Stimulated activated CD8-positive, alpha-beta memory T cell treated with anti-CD3 and anti-CD28 coated beads, Interleukin-7, amount 100 ng/mL, for 4 hours (primary cell): ENCODE results near the gene ZBTB32.
"Not testable (repeated sequence)": the region's sequence is repeated elsewhere in the genome, so short reads cannot be mapped to it uniquely, and the experiment has no call there.

Experiments
- DNase-seq, 2 donors: peaks; one replicate each; pipeline ENCODE4 v3.0.0-alpha.2; 2020; ENCODE audit warnings: low read depth in 2 of 2

ZBTB32 gene, protein sequence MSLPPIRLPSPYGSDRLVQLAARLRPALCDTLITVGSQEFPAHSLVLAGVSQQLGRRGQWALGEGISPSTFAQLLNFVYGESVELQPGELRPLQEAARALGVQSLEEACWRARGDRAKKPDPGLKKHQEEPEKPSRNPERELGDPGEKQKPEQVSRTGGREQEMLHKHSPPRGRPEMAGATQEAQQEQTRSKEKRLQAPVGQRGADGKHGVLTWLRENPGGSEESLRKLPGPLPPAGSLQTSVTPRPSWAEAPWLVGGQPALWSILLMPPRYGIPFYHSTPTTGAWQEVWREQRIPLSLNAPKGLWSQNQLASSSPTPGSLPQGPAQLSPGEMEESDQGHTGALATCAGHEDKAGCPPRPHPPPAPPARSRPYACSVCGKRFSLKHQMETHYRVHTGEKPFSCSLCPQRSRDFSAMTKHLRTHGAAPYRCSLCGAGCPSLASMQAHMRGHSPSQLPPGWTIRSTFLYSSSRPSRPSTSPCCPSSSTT

DNA sequence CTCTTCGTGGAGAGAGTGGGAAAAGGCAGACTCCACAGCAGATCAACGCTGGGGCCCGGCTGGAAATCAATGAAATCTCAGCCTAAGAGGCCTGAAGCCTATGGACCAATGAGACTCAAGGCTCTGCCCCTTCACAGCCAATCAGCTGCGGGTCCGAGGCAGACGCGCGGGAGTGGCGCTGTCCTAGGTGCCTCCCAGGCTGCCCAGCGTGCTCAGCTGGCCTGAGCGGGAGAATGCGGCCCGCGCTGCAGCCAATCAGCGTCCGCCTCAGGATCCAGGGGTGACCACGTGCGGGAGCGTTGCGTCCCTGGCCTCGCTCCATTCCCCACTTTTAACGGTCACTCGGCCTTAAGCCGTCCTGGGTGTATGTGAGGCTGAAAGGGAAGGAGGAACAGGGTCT is at the start of gene ZBTB32:
TSS of gene ZBTB32 (plus strand) at position 341 of the 400 bp plus-strand sequence. CDS start 10,069 bp downstream, outside the sequence.
- DNase-seq: no peak

DNA sequence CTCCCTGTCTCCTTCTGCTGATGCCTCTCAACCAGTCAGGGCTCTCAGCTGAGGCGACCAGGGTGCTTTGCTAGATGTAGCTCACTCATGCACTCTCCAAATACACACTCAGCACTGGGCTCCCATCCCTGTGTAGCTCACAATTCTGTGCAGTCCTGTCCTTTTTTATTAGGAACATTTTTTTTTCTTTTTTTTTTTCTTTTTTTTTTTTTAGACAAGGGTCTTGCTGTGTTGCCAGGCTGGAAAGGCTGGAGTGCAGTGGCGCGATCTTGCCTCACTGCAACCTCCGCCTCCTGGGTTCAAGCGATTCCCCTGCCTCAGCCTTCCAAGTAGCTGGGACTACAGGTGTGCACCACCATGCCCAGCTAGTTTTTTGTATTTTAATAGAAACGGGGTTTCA is 49.5 kb upstream of the ZBTB32 start:
- not testable (repeated sequence) for DNase-seq

DNA sequence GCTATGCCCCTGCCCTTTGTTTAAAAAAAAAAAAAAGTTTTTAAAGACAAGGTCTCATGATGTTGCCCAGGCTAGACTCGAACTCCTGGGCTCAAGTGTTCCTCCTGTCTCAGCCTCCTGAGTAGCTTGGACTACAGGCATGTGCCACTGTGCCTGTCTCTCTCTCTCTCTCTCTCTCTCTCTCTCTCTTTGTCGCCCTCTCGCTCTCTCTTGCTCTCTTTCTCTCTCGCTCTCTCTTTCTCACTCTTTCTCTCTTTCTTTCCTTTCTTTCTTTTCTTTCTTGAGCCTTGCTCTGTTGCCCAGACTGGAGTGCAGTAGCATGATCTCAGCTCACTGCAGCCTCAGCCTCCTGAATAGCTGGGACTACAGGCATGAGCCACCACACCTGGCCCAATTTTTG is 48.8 kb upstream of the ZBTB32 start:
- DNase-seq: no peak

DNA sequence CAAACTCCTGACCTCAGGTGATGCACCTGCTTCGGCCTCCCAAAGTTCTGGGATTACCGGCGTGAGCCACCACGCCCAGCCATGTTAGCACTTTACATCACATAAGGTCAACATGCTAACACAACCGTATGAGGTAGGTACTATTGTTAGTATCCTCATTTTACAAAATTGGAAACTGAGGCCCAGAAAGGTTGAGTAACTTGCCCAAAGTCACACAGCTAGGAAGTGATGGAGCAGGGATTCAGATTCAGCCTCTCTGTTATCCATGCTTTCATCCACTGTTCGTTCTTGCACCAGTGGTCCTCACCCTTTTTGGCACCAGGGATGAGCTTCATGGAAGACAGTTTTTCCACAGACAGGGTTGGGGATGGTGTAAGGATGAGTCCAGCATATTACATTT is 47.7 kb upstream of the ZBTB32 start:
- DNase-seq: no peak

DNA sequence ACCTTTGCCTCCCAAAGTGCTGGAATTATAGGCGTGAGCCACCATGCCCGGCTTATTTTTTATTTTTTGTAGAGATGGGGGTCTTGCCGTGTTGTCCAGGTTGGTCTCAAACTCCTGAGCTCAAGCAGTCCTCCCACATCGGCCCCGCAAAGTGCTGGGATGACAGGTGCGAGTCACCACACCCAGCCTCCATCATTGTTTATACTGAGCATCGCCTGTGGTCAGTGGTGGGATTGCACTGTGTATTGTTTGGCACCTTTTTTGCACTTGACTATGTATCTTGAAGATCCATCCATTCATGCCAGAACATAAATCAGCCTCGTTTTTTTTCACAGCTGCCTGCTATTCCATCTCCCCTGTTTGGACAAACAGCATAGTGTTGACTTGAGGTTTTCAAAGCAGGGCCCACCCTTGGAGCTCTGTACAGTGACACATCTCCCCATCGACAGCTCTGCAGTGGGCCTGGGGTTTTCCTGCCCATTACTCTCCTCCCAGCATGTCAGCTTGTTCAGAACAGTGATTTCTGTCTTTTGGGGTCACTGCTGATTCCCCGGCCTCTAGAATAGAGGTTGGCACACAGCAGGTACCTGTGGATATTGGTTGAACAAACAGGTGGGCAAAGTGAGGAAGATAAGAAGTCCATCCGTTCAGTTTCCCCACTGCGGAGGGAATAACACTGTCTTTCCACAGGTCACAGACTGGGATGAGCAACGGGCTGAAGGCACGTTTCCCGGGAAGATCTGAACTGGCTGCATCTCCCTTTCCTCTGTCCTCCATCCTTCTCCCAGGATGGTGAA is 46.3 kb upstream of the ZBTB32 start:
- no peak for DNase-seq

DNA sequence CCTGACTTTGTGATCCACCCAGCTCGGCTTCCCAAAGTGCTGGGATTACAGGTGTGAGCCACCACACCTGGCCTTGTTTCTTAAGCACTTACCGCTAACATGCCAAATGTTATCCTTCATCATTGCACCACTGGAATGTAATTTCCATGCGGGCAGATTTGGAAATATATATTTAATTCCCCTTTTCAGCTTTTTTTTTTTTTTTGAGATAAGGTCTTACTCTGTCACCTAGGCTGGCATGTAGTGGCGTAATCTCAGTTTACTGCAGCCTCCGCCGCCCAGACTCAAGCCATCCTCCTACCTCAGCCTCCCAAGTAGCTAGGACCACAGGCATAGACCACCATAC is 42.4 kb upstream of the ZBTB32 start:
- no peak for DNase-seq

DNA sequence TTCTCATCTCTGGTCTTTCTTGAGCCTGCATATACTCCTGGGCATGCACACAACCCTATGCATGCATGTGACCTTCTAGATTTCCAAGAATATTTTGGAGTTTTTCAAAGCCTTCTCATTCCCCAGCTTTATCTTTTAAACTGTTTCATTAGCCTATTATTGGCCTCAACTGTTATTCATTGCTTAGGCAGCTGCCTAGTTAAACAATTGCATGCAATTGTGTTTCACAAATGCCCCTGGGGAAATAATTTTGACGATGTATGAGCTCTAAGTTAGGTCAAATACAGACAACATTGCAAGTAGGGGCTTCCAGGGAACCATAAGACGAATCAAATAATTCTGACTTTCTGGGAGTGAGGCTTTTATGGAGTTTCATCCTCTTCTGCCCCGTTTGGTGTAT is 40.4 kb upstream of the ZBTB32 start:
- no peak for DNase-seq

DNA sequence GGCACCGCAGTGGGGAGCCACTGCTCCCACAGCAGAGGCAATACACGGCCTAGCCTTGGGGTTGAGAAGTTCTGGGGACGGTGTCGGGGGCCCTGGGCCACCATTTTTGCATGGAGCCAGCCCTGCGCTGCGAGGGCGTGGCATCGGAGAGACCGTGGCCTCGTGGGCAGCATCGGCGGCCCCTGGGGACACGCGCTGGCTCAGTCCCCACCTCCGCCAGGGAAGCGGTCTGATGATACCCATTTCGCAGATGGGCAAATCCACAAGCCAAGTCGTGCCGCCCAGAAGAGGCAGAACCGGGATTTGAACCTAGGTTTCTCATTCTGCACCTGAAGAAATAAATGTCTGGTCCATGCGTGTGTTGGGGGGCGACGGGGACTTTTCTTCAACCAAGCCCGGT is 39.2 kb upstream of the ZBTB32 start:
- no peak for DNase-seq

DNA sequence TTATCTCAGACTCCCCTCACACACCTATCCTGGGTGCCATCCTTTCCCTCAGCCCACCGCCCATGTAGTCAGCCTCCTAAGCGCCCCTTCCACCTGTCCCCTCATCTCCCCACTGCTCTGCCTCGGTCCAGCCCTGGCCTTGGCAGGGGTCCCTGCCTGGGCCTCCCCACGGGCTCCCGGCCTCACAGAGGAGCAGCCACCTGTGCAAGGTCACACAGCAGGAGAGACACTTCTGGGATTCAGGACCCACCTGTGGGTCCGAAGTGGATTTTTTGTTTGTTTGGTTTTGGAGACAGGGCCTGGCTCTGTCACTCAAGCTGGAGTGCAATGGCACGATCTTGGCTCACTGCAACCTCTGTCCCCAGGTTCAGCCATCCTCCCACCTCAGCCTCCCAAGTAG is 38.8 kb upstream of the ZBTB32 start:
- no peak for DNase-seq

DNA sequence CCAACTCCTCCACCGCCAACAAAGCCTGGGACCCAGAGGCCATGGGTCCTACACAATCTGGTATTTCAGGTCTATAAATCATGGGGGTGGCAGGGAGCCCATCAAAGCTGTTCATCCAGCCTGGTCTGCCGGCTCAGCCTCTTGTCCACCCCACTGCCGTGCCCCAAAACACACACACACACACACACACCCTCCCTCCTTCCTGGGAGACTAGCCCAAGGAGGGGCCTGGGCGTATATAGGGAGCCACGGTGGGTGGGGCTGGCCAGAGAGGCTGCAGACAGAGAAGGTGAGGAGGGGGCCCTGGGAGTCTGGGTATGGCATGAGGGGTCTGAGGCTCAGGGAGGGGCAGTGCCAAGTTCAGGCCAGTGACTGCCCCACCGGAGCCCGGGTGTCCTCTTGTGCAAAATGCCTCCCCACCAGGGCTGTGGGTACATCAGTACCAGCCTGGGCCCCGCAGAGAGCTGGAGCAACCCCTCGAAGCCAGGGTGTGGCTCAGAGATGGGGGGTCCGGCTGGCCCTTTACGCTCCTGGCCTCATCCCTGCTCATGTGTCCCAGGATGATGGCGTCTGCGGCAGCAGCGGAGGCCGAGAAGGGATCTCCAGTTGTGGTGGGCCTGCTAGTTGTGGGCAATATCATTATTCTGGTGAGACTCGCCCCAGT is 38.0 kb upstream of the ZBTB32 start, which contains the start of gene UPK1A:
TSS of gene UPK1A (plus strand) at position 267 of the 663 bp plus-strand sequence. CDS start at position 563, 296 bp downstream.
- DNase-seq: no peak

DNA sequence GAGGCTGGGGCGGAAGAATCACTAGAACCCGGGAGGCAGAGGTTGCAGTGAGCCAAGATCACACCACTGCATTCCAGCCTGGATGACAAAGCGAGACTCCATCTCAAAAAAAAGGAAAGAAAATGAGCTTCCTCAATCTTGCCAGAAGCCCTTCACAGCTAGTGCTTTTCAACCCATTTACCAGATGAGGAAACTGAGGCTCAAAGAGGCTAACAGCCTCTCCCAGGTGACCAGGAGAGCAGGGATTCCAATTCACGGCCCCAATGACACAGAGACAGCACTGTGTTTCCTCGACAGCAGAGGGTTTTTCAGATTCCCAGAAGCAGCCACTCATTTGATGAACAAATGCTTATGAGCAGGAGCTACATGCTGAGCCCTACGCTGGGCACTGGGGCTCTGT is 34.8 kb upstream of the ZBTB32 start:
- DNase-seq: no peak

DNA sequence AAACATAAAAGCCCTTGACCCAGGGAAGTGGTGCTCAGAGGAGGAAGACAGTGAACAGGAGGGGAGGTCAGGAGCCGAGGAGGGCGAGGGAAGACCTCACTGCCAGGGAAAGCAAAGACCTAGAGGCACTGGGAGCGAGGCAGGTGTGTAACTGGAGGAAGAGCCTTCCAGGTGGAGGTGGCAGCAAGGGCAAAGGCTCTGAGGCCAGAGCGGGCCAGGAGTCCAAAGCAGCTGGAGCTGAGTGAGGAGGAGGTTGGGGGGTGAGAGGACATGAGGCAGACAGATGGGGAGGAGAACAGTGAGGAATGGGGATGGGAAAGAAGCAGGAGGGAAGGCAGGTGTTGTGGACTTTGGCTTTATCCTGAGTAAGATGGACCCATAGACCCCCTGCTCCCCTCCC is 34.4 kb upstream of the ZBTB32 start:
- DNase-seq: no peak

DNA sequence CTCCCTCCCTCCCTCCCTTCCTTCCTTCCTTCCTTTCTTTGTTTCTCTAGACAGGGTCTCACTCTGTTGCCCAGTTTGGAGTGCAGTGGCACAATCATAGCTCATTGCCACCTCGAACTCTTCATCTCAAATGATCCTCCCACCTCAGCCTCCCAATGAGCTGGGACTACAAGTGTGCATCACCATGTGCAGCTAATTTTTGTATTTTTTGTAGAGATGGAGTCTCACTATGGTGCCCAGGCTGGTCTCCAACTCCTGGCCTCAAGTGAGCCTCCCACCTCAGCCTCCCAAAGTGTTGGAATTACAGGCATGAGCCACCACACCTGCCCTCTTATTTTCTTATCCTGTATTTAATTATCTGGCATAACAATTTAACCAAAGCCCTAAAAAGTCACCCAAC is 33.7 kb upstream of the ZBTB32 start:
- DNase-seq: no peak

DNA sequence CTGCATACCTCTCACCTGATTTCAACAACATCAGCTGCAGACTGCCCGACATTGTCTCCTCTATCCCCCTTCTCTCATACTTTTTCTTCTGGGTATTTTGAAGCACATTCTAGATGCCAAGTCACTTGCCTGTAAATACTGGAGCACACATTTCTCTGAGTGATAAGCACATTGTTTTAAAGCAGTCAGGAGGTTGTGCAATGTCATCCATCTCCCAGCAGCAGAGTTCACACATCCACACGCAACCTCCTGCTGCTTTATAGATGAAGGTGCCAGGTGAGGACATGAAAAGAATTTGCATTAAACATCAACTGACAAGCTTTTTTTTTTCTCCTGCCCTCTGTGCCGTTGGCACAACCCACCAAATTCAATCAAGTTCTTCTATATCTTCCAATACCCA is 32.5 kb upstream of the ZBTB32 start:
- no peak for DNase-seq

DNA sequence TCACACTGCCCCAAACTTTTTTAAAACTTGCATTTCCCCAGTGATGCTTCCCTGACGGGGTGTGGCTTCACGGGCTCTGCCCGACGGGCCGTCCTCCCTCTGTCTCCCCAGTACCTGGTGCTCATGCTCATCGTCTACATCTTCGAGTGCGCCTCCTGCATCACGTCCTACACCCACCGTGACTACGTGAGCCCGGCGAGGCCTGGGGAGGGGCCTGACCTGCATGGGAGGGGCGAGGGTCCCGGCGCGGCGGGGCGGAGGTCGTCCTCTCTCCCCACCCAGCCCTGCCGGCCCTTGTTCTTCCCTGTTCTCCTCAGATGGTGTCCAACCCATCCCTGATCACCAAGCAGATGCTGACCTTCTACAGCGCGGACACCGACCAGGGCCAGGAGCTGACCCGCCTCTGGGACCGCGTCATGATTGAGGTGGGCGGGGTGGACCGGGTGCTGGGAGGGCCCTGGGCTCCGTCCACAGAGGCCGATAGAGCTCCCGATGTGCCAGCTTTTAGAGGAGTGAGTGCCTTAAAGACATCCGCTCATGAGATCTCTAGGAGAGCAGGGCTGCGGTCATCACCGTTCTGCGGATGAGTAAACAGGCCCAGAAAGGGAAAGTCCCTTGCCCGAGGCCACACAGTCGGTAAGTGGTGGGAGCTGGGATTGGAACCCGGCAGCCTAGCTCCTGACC is 31.1 kb upstream of the ZBTB32 start:
- DNase-seq: peak; percentile 15 to 23

DNA sequence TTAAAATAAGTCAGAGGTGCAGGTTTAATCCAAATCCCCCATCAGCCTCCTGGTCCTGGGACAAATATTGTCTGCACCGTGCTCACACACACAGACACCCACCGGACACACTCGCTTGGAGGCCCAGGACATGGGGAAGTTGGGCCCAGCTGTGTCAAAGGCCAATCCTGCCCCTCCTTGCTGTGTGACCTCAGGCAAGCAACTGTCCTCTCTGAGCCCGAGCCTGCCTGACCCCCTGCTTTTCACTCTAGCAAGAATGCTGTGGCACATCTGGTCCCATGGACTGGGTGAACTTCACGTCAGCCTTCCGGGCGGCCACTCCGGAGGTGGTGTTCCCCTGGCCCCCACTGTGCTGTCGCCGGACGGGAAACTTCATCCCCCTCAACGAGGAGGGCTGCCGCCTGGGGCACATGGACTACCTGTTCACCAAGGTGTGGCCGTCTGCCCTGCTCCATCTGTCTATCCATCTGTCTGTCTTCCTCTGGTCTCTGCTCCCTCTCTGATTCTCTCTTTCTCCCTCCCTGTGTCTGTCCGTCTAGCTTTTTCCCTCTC is 28.7 kb upstream of the ZBTB32 start:
- DNase-seq: no peak

DNA sequence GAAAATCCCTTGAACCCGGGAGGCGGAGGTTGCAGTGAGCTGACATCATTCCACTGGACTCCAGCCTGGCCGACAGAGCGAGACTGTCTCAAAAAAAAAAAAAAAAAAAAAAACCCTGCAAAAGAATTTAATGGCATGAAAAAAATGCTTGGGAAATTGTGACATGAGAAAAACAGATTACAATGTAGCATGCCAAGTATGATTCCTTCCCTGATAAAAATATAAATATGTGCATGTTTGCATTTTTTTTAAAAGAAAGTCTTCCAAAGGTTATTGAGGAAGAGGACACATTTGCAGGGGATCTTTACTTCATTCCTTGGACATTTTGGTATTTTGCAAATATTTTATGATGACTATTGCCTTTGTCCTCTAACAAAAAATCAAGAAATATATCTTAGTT is 14.5 kb upstream of the ZBTB32 start:
- no peak for DNase-seq

DNA sequence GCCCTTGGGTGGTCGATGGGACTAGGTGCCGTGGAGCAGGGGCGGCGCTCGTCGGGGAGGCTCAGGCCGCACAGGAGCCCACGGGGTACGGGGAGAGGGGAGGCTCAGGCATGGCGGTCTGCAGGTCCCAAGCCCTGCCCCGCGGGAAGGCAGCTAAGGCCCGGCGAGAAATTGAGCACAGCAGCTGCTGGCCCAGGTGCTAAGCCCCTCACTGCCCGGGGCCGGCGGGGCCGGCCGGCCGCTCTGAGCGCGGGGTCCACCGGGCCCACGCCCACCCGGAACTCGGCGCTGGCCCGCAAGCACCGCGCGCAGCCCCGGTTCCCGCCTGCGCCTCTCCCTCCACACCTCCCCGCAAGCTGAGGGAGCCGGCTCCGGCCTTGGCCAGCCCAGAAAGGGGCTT is 13.3 kb upstream of the ZBTB32 start:
- not testable (repeated sequence) for DNase-seq

DNA sequence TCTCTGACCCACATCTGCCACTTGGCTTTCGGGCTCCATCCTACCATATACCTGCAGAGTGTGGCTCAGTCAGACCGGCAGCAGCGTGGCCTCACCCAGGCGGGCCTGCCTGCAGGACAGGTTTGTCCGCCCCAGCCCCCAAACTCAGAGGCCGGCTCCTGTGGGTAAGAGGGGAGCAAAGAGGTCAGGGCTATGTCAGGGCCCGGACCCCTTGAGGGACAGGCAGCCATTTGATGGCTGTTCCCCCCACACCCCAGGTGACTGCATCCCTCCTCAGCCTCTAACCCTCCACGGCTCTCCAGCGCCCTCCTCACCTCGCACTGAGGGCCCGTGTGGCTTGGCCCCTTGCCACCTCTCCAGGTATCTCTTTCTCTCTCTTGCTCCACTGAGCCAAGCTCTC is 12.3 kb upstream of the ZBTB32 start:
- no peak for DNase-seq

DNA sequence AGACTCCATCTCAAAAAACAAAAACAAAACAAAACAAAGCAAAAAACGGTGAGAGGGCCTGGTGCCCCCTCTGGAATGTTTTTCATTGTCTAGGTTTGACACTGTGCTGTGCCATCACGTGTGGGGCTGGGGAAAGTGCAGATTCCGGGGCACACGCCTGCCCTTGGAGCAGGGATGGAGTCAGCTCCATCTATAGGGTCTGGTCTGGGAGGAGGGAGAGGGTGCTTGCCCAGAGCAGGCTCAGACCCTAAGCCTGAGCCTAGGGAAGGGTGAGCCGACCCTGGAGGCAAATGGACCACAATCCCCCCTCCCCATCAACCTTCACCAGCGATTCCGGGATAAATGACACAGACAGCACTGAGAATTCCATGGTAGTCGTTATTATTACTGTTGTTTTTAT is 10.9 kb upstream of the ZBTB32 start:
- DNase-seq: no peak

DNA sequence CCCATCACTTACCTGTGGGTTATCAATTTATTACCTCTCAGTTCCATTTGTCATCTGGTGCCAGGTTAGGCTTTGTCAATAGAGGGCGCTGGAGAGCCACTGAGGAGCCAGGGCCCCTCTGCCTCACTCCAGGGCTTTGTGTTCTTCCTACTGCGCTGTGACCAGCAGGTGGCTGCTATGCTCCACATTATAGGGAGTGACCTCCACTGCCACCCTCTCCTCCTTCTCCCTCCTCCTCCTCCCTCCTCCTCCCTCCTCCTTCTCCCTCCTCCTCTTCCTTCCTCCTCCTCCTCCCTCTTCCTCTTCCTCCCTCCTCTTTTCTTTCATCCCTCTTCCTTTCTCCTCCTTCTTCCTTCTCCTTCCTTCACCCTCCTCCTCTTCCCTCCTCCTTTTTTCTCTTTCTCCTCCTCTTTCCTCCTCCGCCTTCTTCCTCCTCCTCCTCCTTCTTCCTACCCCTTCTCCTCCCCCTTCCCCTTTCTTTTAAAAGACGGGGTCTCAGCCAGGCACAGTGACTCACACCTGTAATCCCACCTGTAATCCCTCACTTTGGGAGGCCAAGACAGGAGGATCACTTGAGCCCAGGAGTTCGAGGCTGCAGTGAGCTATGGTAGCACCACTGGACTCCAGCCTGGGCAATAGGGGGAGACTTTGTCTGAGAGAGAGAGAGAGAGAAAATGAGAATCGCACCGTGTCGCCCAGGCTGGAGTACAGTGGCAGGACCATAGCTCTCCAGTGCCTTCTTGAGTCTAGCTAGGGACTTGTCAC is 10.3 kb upstream of the ZBTB32 start:
- DNase-seq: peak; percentile 78 to 89
